HFFc6 (cell line): ENCODE measurements around the gene C3orf20. TPM values are rescaled to one million over a fixed set of nuclear protein-coding genes. Genes with fewer than 3 reads are reported as not detected.

ENCODE experiments used
- DNase-seq: peaks from one replicate; pipeline ENCODE4 v3.0.0-alpha.2; 2018
- H3K27ac Mint-ChIP-seq: 2 replicates; pipeline ENCODE4 v1.8.0; 2020; ENCODE audit warnings: mild to moderate bottlenecking, mixed read lengths
- H3K27me3 Mint-ChIP-seq: 2 replicates; pipeline ENCODE4 v1.8.0; 2021; ENCODE audit warnings: mild to moderate bottlenecking, moderate library complexity, mixed read lengths; ENCODE audit not compliant: insufficient read depth
- H3K36me3 Mint-ChIP-seq: 2 replicates; pipeline ENCODE4 v1.8.0; 2021; ENCODE audit warnings: low read depth, mixed read lengths
- H3K4me1 Mint-ChIP-seq: 2 replicates; pipeline ENCODE4 v1.8.0; 2020; ENCODE audit warnings: low read depth, mixed read lengths
- H3K4me3 Mint-ChIP-seq: 2 replicates; pipeline ENCODE4 v1.8.0; 2020; ENCODE audit warnings: mild to moderate bottlenecking, moderate library complexity, mixed read lengths
- H3K9me3 Mint-ChIP-seq: 2 replicates; pipeline ENCODE4 v1.8.0; 2020; ENCODE audit warnings: mild to moderate bottlenecking, mixed read lengths
- CTCF ChIP-seq: fragments of 200-600 bp; sonication (generic); IDR thresholded peaks from 2 replicates; pipeline ENCODE4 v1.5.0; 2021; ENCODE audit warnings: antibody characterized with exemption, mild to moderate bottlenecking
- total RNA-seq, 6 experiments: library from RNA; stranded (reverse); fragmentation: NEBNext Ultra II Directional; extraction: Animal tissue kit (Norgen Biotek cat#: 25700); gene quantifications; 2 replicates in 1 of 6; 3 replicates in 5 of 6; pipeline ENCODE4 v1.2.3, GENCODE V29; 2021

C3orf20 gene
- total RNA-seq, 6 experiments from 2014 or later = not detected

- no peak for DNase-seq
- Mint-ChIP-seq H3K27ac (no peak overlapping the region), H3K4me1 (no peaks in the 10 kb centered on the region), H3K4me3 (no peak overlapping the region), H3K36me3 (no peaks in the 10 kb centered on the region), H3K27me3 (peaks cover 13% of the 10 kb centered on the region), H3K9me3 (no peaks in the 10 kb centered on the region)
- no peak for TF ChIP-seq CTCF
These were observed 84.0 kb downstream of the C3orf20 start for GRCh38 chr3:14758959-14759358.

- no peak for TF ChIP-seq CTCF
- H3K27ac Mint-ChIP-seq = no peak overlapping the region
- no peaks in the 10 kb centered on the region for H3K4me1 Mint-ChIP-seq
- H3K9me3 Mint-ChIP-seq = no peaks in the 10 kb centered on the region
- no peak overlapping the region for H3K4me3 Mint-ChIP-seq
- peaks cover 17% of the 10 kb centered on the region for H3K27me3 Mint-ChIP-seq
- no peaks in the 10 kb centered on the region for H3K36me3 Mint-ChIP-seq
- DNase-seq = no peak
These were observed 85.2 kb downstream of the C3orf20 start for GRCh38 chr3:14760185-14760584.

- no peaks in the 10 kb centered on the region for H3K9me3 Mint-ChIP-seq
- DNase-seq = no peak
- H3K4me1 Mint-ChIP-seq = no peaks in the 10 kb centered on the region
- H3K27ac Mint-ChIP-seq = no peak overlapping the region
- H3K27me3 Mint-ChIP-seq = peaks cover 18% of the 10 kb centered on the region
- H3K36me3 Mint-ChIP-seq = no peaks in the 10 kb centered on the region
- no peak overlapping the region for H3K4me3 Mint-ChIP-seq
- TF ChIP-seq CTCF = no peak
These were observed 86.3 kb downstream of the C3orf20 start for GRCh38 chr3:14761121-14761672.

- TF ChIP-seq CTCF = no peak
- H3K36me3 Mint-ChIP-seq = no peaks in the 10 kb centered on the region
- H3K27me3 Mint-ChIP-seq = peaks cover 15% of the 10 kb centered on the region
- H3K4me3 Mint-ChIP-seq = no peak overlapping the region
- DNase-seq = no peak
- no peaks in the 10 kb centered on the region for H3K4me1 Mint-ChIP-seq
- no peak overlapping the region for H3K27ac Mint-ChIP-seq
- H3K9me3 Mint-ChIP-seq = no peaks in the 10 kb centered on the region
These were observed 86.9 kb downstream of the C3orf20 start for GRCh38 chr3:14761866-14762265.

GRCh38 chr3:14762701-14763100, 87.8 kb downstream of the C3orf20 start:
- H3K4me1 Mint-ChIP-seq = no peaks in the 10 kb centered on the region

More at GRCh38 chr3:14762701-14763100, 87.8 kb downstream of the C3orf20 start:
- no peak overlapping the region for H3K4me3 Mint-ChIP-seq
- H3K27me3 Mint-ChIP-seq = peaks cover 15% of the 10 kb centered on the region
- TF ChIP-seq CTCF = no peak
- H3K9me3 Mint-ChIP-seq = no peaks in the 10 kb centered on the region
- H3K36me3 Mint-ChIP-seq = no peaks in the 10 kb centered on the region
- no peak for DNase-seq
- no peak overlapping the region for H3K27ac Mint-ChIP-seq
